SK-N-SH (cell line): ENCODE results near the gene URAD. TPM values are rescaled to one million over a fixed set of nuclear protein-coding genes. Genes with fewer than 3 reads are reported as not detected.

Experiments
- CTCF ChIA-PET: fragments of 300-600, 350-600 bp; formaldehyde crosslinking; extraction: SDS; loops from one replicate; lab custom pipeline; 2021; lab: Yijun Ruan, JAX
- POLR2A ChIA-PET: fragments of 350-600 bp; sonication (Branson Sonifier 250); formaldehyde crosslinking; extraction: SDS; loops from one replicate; lab custom pipeline; 2020; ENCODE audit warnings: antibody characterized with exemption, inconsistent platforms; lab: Yijun Ruan, JAX
- DNase-seq: peaks from one replicate; pipeline ENCODE4 v3.0.0; 2012
- H2AFZ ChIP-seq: fragments of 200-600 bp; sonication (generic); 2 replicates; pipeline ENCODE4 v1.8.1; 2016; ENCODE audit warnings: antibody characterized with exemption, mild to moderate bottlenecking, low read depth
- H3F3A ChIP-seq: fragments of 200-600 bp; sonication (generic); replicated peaks from 2 replicates; pipeline ENCODE3; 2016; ENCODE audit warnings: antibody characterized with exemption, mild to moderate bottlenecking; ENCODE audit not compliant: insufficient read depth
- H3K27ac ChIP-seq, 2 experiments: fragments of 200-500 bp in 1 of 2; fragments of 200-600 bp in 1 of 2; sonication (Bioruptor generic) in 1 of 2; sonication (generic), shearing (Covaris generic) in 1 of 2; 2 replicates each; pipeline versions ENCODE4 v1.5.1 to v1.6.1; 2014 to 2016; ENCODE audit warnings: low read depth in 2 of 2, inconsistent platforms in 1 of 2, low read length in 1 of 2, mild to moderate bottlenecking in 1 of 2, mixed read lengths in 1 of 2
- H3K27me3 ChIP-seq: fragments of 200-600 bp; sonication (generic), shearing (Covaris generic); 2 replicates; pipeline ENCODE4 v1.6.1; 2016; ENCODE audit warnings: mixed run types; ENCODE audit not compliant: insufficient read depth
- H3K36me3 ChIP-seq, 2 experiments: fragments of 200-500 bp in 1 of 2; fragments of 200-600 bp in 1 of 2; sonication (Bioruptor generic) in 1 of 2; sonication (generic) in 1 of 2; replicated peaks in 1 of 2; 2 replicates each; pipeline versions ENCODE3 to v1.5.1; 2014 to 2016; ENCODE audit warnings: low read length in 1 of 2, mild to moderate bottlenecking in 1 of 2; ENCODE audit not compliant: insufficient read depth in 2 of 2, control insufficient read depth in 1 of 2
- H3K4me1 ChIP-seq, 2 experiments: fragments of 200-500 bp in 1 of 2; fragments of 200-600 bp in 1 of 2; sonication (Bioruptor generic) in 1 of 2; sonication (generic), shearing (Covaris generic) in 1 of 2; 2 replicates each; pipeline versions ENCODE4 v1.5.1 to v1.6.1; 2014 to 2016; ENCODE audit warnings: low read depth in 1 of 2, low read length in 1 of 2, mixed run types in 1 of 2; ENCODE audit not compliant: insufficient read depth in 2 of 2, control insufficient read depth in 1 of 2
- H3K4me2 ChIP-seq: fragments of 200-600 bp; sonication (generic), shearing (Covaris generic); 2 replicates; pipeline ENCODE4 v1.6.1; 2017; ENCODE audit warnings: mixed run types
- H3K4me3 ChIP-seq, 2 experiments: fragments of 200-500 bp in 1 of 2; fragments of 200-600 bp in 1 of 2; sonication (Bioruptor generic) in 1 of 2; sonication (generic), shearing (Covaris generic) in 1 of 2; 2 replicates each; pipeline versions ENCODE4 v1.5.1 to v1.8.1; 2014 to 2016; ENCODE audit warnings: low read depth in 2 of 2, inconsistent platforms in 1 of 2, low read length in 1 of 2, mild to moderate bottlenecking in 1 of 2, mixed read lengths in 1 of 2, moderate library complexity in 1 of 2
- H3K79me2 ChIP-seq: fragments of 200-600 bp; sonication (generic); 2 replicates; pipeline ENCODE4 v1.8.1; 2017; ENCODE audit warnings: mild to moderate bottlenecking; ENCODE audit not compliant: insufficient read depth
- H3K9ac ChIP-seq: fragments of 200-600 bp; sonication (generic); 2 replicates; pipeline ENCODE4 v1.6.1; 2017; ENCODE audit warnings: mixed run types
- H3K9me2 ChIP-seq: fragments of 200-600 bp; sonication (generic); 2 replicates; pipeline ENCODE4 v1.6.1; 2017; ENCODE audit warnings: mixed run types
- H3K9me3 ChIP-seq: fragments of 200-600 bp; sonication (generic); 2 replicates; pipeline ENCODE4 v1.6.1; 2017; ENCODE audit warnings: mixed run types, mild to moderate bottlenecking, moderate library complexity
- H4K20me1 ChIP-seq: fragments of 200-600 bp; sonication (generic); 2 replicates; pipeline ENCODE4 v1.6.1; 2017; ENCODE audit warnings: mild to moderate bottlenecking, mixed run types; ENCODE audit not compliant: insufficient read depth
- CHD2 ChIP-seq: fragments of 150-350 bp; IDR thresholded peaks from 2 replicates; pipeline ENCODE4 v1.6.1; 2018; ENCODE audit warnings: low read length; ENCODE audit not compliant: partially characterized antibody
- EZH2phosphoT487 ChIP-seq: fragments of 200-600 bp; sonication (generic); IDR thresholded peaks from 2 replicates; pipeline ENCODE4 v1.6.1; 2017; ENCODE audit warnings: low read depth, mixed run types, mild to moderate bottlenecking, antibody characterized with exemption, moderate library complexity, borderline replicate concordance
- FOXM1 ChIP-seq: IDR thresholded peaks from 2 replicates; pipeline ENCODE4 v1.4.0; 2012; ENCODE audit warnings: low read depth, mild to moderate bottlenecking
- GABPA ChIP-seq: IDR thresholded peaks from 2 replicates; pipeline ENCODE4 v1.4.0; 2012; ENCODE audit warnings: low read depth, mild to moderate bottlenecking
- IRF3 ChIP-seq: fragments of 150-350 bp; IDR thresholded peaks from 2 replicates; pipeline ENCODE4 v1.6.1; 2016; ENCODE audit warnings: mild to moderate bottlenecking, low read depth, low read length
- JUND ChIP-seq: IDR thresholded peaks from 2 replicates; pipeline ENCODE4 v1.4.0; 2012
- MXI1 ChIP-seq: IDR thresholded peaks from 2 replicates; pipeline ENCODE4 v1.6.1; 2012; ENCODE audit warnings: mild to moderate bottlenecking, low read depth, low read length, improper control_type of control experiment
- NFIC ChIP-seq: IDR thresholded peaks from 2 replicates; pipeline ENCODE4 v1.4.0; 2012; ENCODE audit warnings: borderline replicate concordance
- NRF1 ChIP-seq: IDR thresholded peaks from 2 replicates; pipeline ENCODE4 v1.6.1; 2012; ENCODE audit warnings: low read depth, mild to moderate bottlenecking, low read length
- RAD21 ChIP-seq: IDR thresholded peaks from 2 replicates; pipeline ENCODE4 v1.6.1; 2012; ENCODE audit warnings: mild to moderate bottlenecking, low read length
- RCOR1 ChIP-seq: fragments of 150-350 bp; IDR thresholded peaks from 2 replicates; pipeline ENCODE4 v1.6.1; 2017; ENCODE audit warnings: antibody characterized with exemption, low read length
- REST ChIP-seq: IDR thresholded peaks from 2 replicates; pipeline ENCODE4 v1.6.1; 2012; ENCODE audit warnings: mild to moderate bottlenecking, low read depth, low read length, moderate library complexity
- SMC3 ChIP-seq: IDR thresholded peaks from 2 replicates; pipeline ENCODE4 v1.6.1; 2012; ENCODE audit warnings: low read depth, low read length, improper control_type of control experiment
- TAF1 ChIP-seq: IDR thresholded peaks from 2 replicates; pipeline ENCODE4 v1.6.1; 2012; ENCODE audit warnings: low read depth, mild to moderate bottlenecking, low read length, moderate library complexity, borderline replicate concordance
- ZBTB33 ChIP-seq: IDR thresholded peaks from 2 replicates; pipeline ENCODE4 v1.4.0; 2012; ENCODE audit warnings: low read depth, borderline replicate concordance
- WGBS: methylation state at CpG from one replicate; pipeline ENCODE4 v1.1.6; 2017; ENCODE audit warnings: low lambda C conversion rate; 5-methylcytosine and 5-hydroxymethylcytosine counted together
- polyA plus RNA-seq, 3 experiments: library from polyadenylated mRNA; depleted of rRNA; stranded (reverse); fragments of >200 nt; gene quantifications; 2 replicates each; pipeline ENCODE4 v1.2.3, GENCODE V29; 2012
- TF ChIP-seq, protein P1 (sequence below): IDR thresholded peaks from 2 replicates; pipeline ENCODE4 v1.4.0; 2012; ENCODE audit warnings: low read depth, borderline replicate concordance
- TF ChIP-seq, protein P2 (sequence below): IDR thresholded peaks from 2 replicates; pipeline ENCODE4; 2012
- TF ChIP-seq, protein P3 (sequence below): fragments of 150-350 bp; IDR thresholded peaks from 2 replicates; pipeline ENCODE4 v1.6.1; 2017; ENCODE audit warnings: antibody characterized with exemption, low read length, low read depth, borderline replicate concordance

URAD gene
- polyA plus RNA-seq, 1 of the 3 experiments (the other 2 are of a cell fraction): not detected

- H3K9me2 ChIP-seq: no peaks in the 10 kb centered on the region
- no peaks in the 10 kb centered on the region for H3K36me3 ChIP-seq
- no peak overlapping the region for H3K4me2 ChIP-seq
- DNase-seq: no peak
- no peak for TF ChIP-seq MXI1
- no peak for TF ChIP-seq CHD2
- TF ChIP-seq, protein P1, sequence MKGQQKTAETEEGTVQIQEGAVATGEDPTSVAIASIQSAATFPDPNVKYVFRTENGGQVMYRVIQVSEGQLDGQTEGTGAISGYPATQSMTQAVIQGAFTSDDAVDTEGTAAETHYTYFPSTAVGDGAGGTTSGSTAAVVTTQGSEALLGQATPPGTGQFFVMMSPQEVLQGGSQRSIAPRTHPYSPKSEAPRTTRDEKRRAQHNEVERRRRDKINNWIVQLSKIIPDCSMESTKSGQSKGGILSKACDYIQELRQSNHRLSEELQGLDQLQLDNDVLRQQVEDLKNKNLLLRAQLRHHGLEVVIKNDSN: no peak
- TF ChIP-seq, protein P2, sequence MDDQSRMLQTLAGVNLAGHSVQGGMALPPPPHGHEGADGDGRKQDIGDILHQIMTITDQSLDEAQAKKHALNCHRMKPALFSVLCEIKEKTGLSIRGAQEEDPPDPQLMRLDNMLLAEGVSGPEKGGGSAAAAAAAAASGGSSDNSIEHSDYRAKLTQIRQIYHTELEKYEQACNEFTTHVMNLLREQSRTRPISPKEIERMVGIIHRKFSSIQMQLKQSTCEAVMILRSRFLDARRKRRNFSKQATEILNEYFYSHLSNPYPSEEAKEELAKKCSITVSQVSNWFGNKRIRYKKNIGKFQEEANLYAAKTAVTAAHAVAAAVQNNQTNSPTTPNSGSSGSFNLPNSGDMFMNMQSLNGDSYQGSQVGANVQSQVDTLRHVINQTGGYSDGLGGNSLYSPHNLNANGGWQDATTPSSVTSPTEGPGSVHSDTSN: no peak
- TF ChIP-seq ZBTB33: no peak
- TF ChIP-seq REST: no peak
- no peak for TF ChIP-seq RAD21
- TF ChIP-seq GABPA: no peak
- H3K27ac ChIP-seq: no peak overlapping the region
- ChIA-PET CTCF (interaction anchor here (1.0 to 1.7 kb wide), 3 partner anchors 21 to 103 kb away, joined by 3 to 8 read pairs (median 3); no protein-coding TSS in a partner anchor), POLR2A (no interaction called here)
- no peak overlapping the region for H2AFZ ChIP-seq
- no peaks in the 10 kb centered on the region for H3K4me1 ChIP-seq
- no peaks in the 10 kb centered on the region for H3K9me3 ChIP-seq
- H3K4me3 ChIP-seq: no peak overlapping the region
- 6% methylated on average over 1 of the region's 1 CpG for WGBS
- H4K20me1 ChIP-seq: no peaks in the 10 kb centered on the region
- peaks cover 32% of the 10 kb centered on the region for H3K27me3 ChIP-seq
- no peaks in the 10 kb centered on the region for H3K79me2 ChIP-seq
- no peaks in the 10 kb centered on the region for H3F3A ChIP-seq
- no peak overlapping the region for H3K9ac ChIP-seq
Measured at GRCh38 chr13:27933118-27933517, 55.4 kb downstream of the URAD start.

DNA sequence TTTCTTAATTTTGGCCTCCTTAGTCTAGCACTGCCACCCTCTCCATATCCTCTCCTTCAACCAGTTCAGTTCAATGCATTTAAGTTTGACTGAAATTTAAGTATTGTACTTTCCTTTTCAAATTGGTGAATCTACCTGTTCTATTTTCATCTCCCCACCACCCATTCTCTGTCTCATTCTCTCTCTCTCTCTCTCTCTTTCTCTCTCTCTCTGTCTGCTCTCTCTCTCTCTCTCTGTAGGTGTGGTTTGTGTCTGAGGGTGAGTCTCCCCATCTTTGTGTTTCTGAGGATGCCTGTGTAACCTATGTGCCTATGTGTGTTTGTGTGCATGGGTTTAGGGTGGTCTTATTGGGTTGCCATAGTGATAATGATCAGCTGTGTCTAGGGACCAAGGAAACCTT, 58.6 kb downstream of the URAD start:
- ChIA-PET POLR2A (no interaction called here), CTCF (interaction anchor here (1.0 to 1.7 kb wide), 3 partner anchors 11 to 61 kb away, joined by 3 to 5 read pairs (median 4); no protein-coding TSS in a partner anchor)
- DNase-seq: no peak
- Histone ChIP-seq H3K27me3 (peaks cover 64% of the 10 kb centered on the region), H3K9me3 (no peaks in the 10 kb centered on the region), H3K36me3 (no peaks in the 10 kb centered on the region), H3K4me1 (no peaks in the 10 kb centered on the region), H3F3A (no peaks in the 10 kb centered on the region), H3K27ac (no peak overlapping the region), H3K4me2 (no peak overlapping the region), H3K4me3 (no peak overlapping the region), H3K9me2 (no peaks in the 10 kb centered on the region), H3K9ac (no peak overlapping the region), H4K20me1 (no peaks in the 10 kb centered on the region), H3K79me2 (no peaks in the 10 kb centered on the region), H2AFZ (no peak overlapping the region)
- TF ChIP-seq FOXM1 (no peak), RCOR1 (no peak), EZH2phosphoT487 (no peak), TAF1 (no peak), NRF1 (no peak), SMC3 (no peak), NFIC (no peak), JUND (no peak), IRF3 (no peak)
- TF ChIP-seq, protein P3, sequence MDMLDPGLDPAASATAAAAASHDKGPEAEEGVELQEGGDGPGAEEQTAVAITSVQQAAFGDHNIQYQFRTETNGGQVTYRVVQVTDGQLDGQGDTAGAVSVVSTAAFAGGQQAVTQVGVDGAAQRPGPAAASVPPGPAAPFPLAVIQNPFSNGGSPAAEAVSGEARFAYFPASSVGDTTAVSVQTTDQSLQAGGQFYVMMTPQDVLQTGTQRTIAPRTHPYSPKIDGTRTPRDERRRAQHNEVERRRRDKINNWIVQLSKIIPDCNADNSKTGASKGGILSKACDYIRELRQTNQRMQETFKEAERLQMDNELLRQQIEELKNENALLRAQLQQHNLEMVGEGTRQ: no peak
